K562 (cell line): ENCODE data around the gene RIPK4. TPM values are rescaled to one million over a fixed set of nuclear protein-coding genes. Genes with fewer than 3 reads are reported as not detected.

Experiments
- ATAC-seq: fragments of 200-7000 bp; cut with Tn5 transposase; 3 replicates; pipeline ENCODE4 v1.9.1; 2020; ENCODE audit warnings: moderate library complexity
- BruUV-seq: library from RNA; stranded (reverse); fragments of 400-500 nt; replicated peaks from 2 replicates; lab custom pipeline; 2021; lab: Mats Ljungman, UMichigan
- CTCF ChIA-PET: fragments of 300-600 bp; formaldehyde crosslinking; extraction: SDS; loops from one replicate; lab custom pipeline; 2021; ENCODE audit warnings: low intra/inter-chr PET ratio; lab: Yijun Ruan, JAX
- POLR2A ChIA-PET: fragments of 300-600, 350-650 bp; sonication (Branson Sonifier 250); formaldehyde crosslinking; extraction: SDS; loops from one replicate; lab custom pipeline; 2021; ENCODE audit warnings: antibody characterized with exemption, inconsistent platforms; lab: Yijun Ruan, JAX
- DNase-seq, 4 experiments: peaks; one replicate each; pipeline versions ENCODE4 v3.0.0 to v3.0.0-alpha.2; 2011 to 2018; ENCODE audit warnings: low spot score in 3 of 4, mixed read lengths in 3 of 4; ENCODE audit errors: extremely low read depth in 1 of 4
- FAIRE-seq: peaks from 2 replicates; lab custom pipeline; 2011; peaks lifted over from hg19 to GRCh38; lab: Jason Lieb, UNC
- H2AFZ ChIP-seq: 2 replicates; pipeline ENCODE4 v1.6.0; 2011; ENCODE audit warnings: low read depth, low read length, control low read depth, inconsistent platforms
- H3K27ac ChIP-seq: fragments of 200-600 bp; 3 replicates; pipeline ENCODE4 v1.8.0; 2011; ENCODE audit warnings: low read depth, mild to moderate bottlenecking, control low read depth, inconsistent platforms, low read length, moderate library complexity, mixed read lengths; ENCODE audit errors: extremely low read depth
- H3K27me3 ChIP-seq, 2 experiments: fragments of 300-600 bp in 1 of 2; 2 replicates in 1 of 2; 3 replicates in 1 of 2; pipeline versions ENCODE4 v1.6.0 to v1.8.0; 2011; ENCODE audit warnings: inconsistent platforms in 2 of 2, low read length in 2 of 2, mild to moderate bottlenecking in 1 of 2, mixed read lengths in 1 of 2, moderate library complexity in 1 of 2; ENCODE audit not compliant: control insufficient read depth in 2 of 2, insufficient read depth in 2 of 2
- H3K36me3 ChIP-seq: fragments of 300-600 bp; 3 replicates; pipeline ENCODE4 v1.8.0; 2011; ENCODE audit warnings: mild to moderate bottlenecking, low read length, inconsistent platforms; ENCODE audit not compliant: control insufficient read depth, insufficient read depth
- H3K4me1 ChIP-seq, 2 experiments: fragments of 200-600 bp in 1 of 2; replicated peaks in 1 of 2; 2 replicates in 1 of 2; 3 replicates in 1 of 2; pipeline versions ENCODE4 v1.5.1 to v1.8.0; 2011; ENCODE audit warnings: inconsistent platforms in 2 of 2, low read length in 2 of 2, mild to moderate bottlenecking in 1 of 2, mixed read lengths in 1 of 2, moderate library complexity in 1 of 2; ENCODE audit not compliant: control insufficient read depth in 2 of 2, insufficient read depth in 2 of 2
- H3K4me2 ChIP-seq: 2 replicates; pipeline ENCODE4 v1.6.1; 2011; ENCODE audit warnings: low read length, control low read depth, inconsistent platforms, mixed read lengths; ENCODE audit not compliant: insufficient read depth
- H3K4me3 ChIP-seq: fragments of 200-600 bp; sonication (generic), shearing (Covaris generic); 2 replicates; pipeline ENCODE4 v1.5.1; 2016; ENCODE audit warnings: control low read depth, inconsistent platforms
- H3K79me2 ChIP-seq: fragments of 200-600 bp; 3 replicates; pipeline ENCODE4 v1.8.0; 2011; ENCODE audit warnings: low read length, inconsistent platforms; ENCODE audit not compliant: control insufficient read depth, insufficient read depth
- H3K9ac ChIP-seq, 2 experiments: 2 replicates each; pipeline versions ENCODE4 v1.6.0 to v1.6.1; 2011; ENCODE audit warnings: low read depth in 2 of 2, low read length in 2 of 2, control low read depth in 1 of 2, inconsistent platforms in 1 of 2, mild to moderate bottlenecking in 1 of 2, mixed read lengths in 1 of 2; ENCODE audit not compliant: insufficient read depth in 1 of 2
- H3K9me1 ChIP-seq: one replicate; pipeline ENCODE4 v1.6.0; 2011; ENCODE audit warnings: inconsistent platforms, mild to moderate bottlenecking, low read length, moderate library complexity; ENCODE audit not compliant: control insufficient read depth, insufficient read depth
- H3K9me3 ChIP-seq: replicated peaks from 2 replicates; pipeline ENCODE4 v1.5.1; 2011; ENCODE audit warnings: low read depth, low read length, inconsistent platforms; ENCODE audit not compliant: control insufficient read depth, insufficient read depth
- H4K20me1 ChIP-seq: replicated peaks from 2 replicates; pipeline ENCODE4 v1.6.1; 2011; ENCODE audit warnings: low read length, inconsistent platforms, mixed read lengths; ENCODE audit not compliant: control insufficient read depth, insufficient read depth
- BDP1 ChIP-seq: IDR thresholded peaks from 3 replicates; pipeline ENCODE4 v1.6.1; 2011; ENCODE audit not compliant: insufficient read length, insufficient read depth
- KLF13 ChIP-seq: fragments of 450-650 bp; IDR thresholded peaks from 2 replicates; pipeline ENCODE4 v1.6.1; 2016; ENCODE audit warnings: missing genetic modification characterization, low read depth, mild to moderate bottlenecking, missing compliant biosample characterization, moderate library complexity, borderline replicate concordance
- MAFG ChIP-seq: fragments of 450-650 bp; conservative IDR thresholded peaks from 2 replicates; pipeline ENCODE4 v1.6.1; 2016; ENCODE audit warnings: missing genetic modification characterization, missing compliant biosample characterization
- MBD1 ChIP-seq: fragments of 250-450 bp; sonication (Bioruptor Pico); IDR thresholded peaks from 2 replicates; pipeline ENCODE4 v1.8.0; 2022; ENCODE audit warnings: inconsistent platforms
- PHF21A ChIP-seq: fragments of 450-650 bp; IDR thresholded peaks from 2 replicates; pipeline ENCODE4 v1.6.1; 2017; ENCODE audit warnings: low read depth, borderline replicate concordance
- STAT5A ChIP-seq: IDR thresholded peaks from 2 replicates; pipeline ENCODE4 v1.6.1; 2012; ENCODE audit warnings: low read length, inconsistent platforms, borderline replicate concordance
- TARDBP ChIP-seq: fragments of 450-650 bp; IDR thresholded peaks from 2 replicates; pipeline ENCODE4 v1.6.1; 2016
- TCF15 ChIP-seq: fragments of 250-450 bp; sonication (Bioruptor Pico); IDR thresholded peaks from 2 replicates; pipeline ENCODE4 v1.8.0; 2022; ENCODE audit warnings: moderate library complexity, mild to moderate bottlenecking, inconsistent platforms
- ZBTB11 ChIP-seq, 3 experiments: fragments of 200-800 bp in 1 of 3; fragments of 250-450 bp in 1 of 3; fragments of 450-650 bp in 1 of 3; sonication (Bioruptor Pico) in 1 of 3; sonication (Bioruptor generic) in 1 of 3; formaldehyde crosslinking in 1 of 3; IDR thresholded peaks; 2 replicates each; pipeline versions ENCODE4 v1.6.1 to v1.8.0; 2016 to 2022; ENCODE audit warnings: mild to moderate bottlenecking in 2 of 3, missing genetic modification characterization in 2 of 3, missing compliant biosample characterization in 1 of 3, moderate library complexity in 1 of 3
- ZNF311 ChIP-seq: fragments of 250-450 bp; sonication (Bioruptor Pico); IDR thresholded peaks from 2 replicates; pipeline ENCODE4 v1.4.0; 2020; ENCODE audit warnings: mild to moderate bottlenecking, moderate library complexity
- ZNF717 ChIP-seq: fragments of 250-450 bp; sonication (Bioruptor Pico); IDR thresholded peaks from 2 replicates; pipeline ENCODE4 v1.5.0; 2021
- WGBS: fragments of 100-300 bp; shearing (Covaris generic); methylation state at CpG from one replicate; pipeline ENCODE4 v1.1.6; 2016; ENCODE audit warnings: low coverage, mixed read lengths; ENCODE audit not compliant: insufficient coverage; ENCODE audit errors: missing lambda C conversion rate; 5-methylcytosine and 5-hydroxymethylcytosine counted together
- in situ Hi-C: fragments of 300-500 bp; cut with MboI; formaldehyde crosslinking; loops from 4 replicates; pipeline ENCODE4 v1.15.0; 2018; ENCODE audit warnings: inconsistent platforms, mixed read lengths
- intact Hi-C: fragments of 100-400 bp; cut with micrococcal nuclease; formaldehyde crosslinking; loops from 2 replicates; pipeline ENCODE4 v1.14.2; 2022
- polyA plus RNA-seq, 8 experiments: library from polyadenylated mRNA; depleted of rRNA in 4 of 8; stranded (reverse) in 5 of 8; unstranded in 3 of 8; fragments of >200 nt; fragmentation: Nextera tagmentation in 2 of 8; fragmentation: Illumina TruSeq in 1 of 8; extraction: Ambion mirVana in 2 of 8; extraction: Trizol in 1 of 8; gene quantifications; 2 replicates each; pipeline versions ENCODE4 v1.2.1 to v1.2.3, GENCODE V29; 2011 to 2014; ENCODE audit warnings: inconsistent platforms in 1 of 8, missing spikeins in 1 of 8
- total RNA-seq, 7 experiments: library from RNA; depleted of rRNA in 6 of 7; stranded (reverse); fragments of >200 nt in 6 of 7; fragmentation: Illumina TruSeq in 2 of 7; extraction: Trizol in 2 of 7; gene quantifications; 2 replicates each; pipeline versions ENCODE4 v1.2.1 to v1.2.3, GENCODE V29; 2011 to 2021; ENCODE audit warnings: low replicate concordance in 1 of 7

RIPK4 gene
- total and polyA plus RNA-seq, 9 of the 15 experiments (the other 6 are each of a cell fraction or from before 2014, with no cell fraction given) = not detected

GRCh38 chr21:41770901-41771624 lies 4.2 kb upstream of the RIPK4 start:
- H2AFZ ChIP-seq = no peak overlapping the region
- ATAC-seq = no peak
- peaks cover 0 to 5% of the 10 kb centered on the region in 2 experiments; a peak in 2 of 5 replicates for H3K4me1 ChIP-seq
- ChIA-PET POLR2A (no interaction called here), CTCF (no interaction called here)
- no peak for DNase-seq
- under 1% methylated on average over 14 of the region's 14 CpGs for WGBS
- no peaks in the 10 kb centered on the region for H3K9me1 ChIP-seq
- no peak overlapping the region for H3K4me3 ChIP-seq
- H4K20me1 ChIP-seq = peaks cover 14% of the 10 kb centered on the region; the same call in 1 of the 2 replicates
- H3K9ac ChIP-seq = no peak overlapping the region
- TF ChIP-seq ZNF717 (CRISPR knock-in tag) (no peak), PHF21A (no peak), TARDBP (no peak), MAFG (no peak), TCF15 (no peak), ZNF311 (no peak), MBD1 (CRISPR knock-in tag) (no peak), BDP1 (no peak), STAT5A (no peak), KLF13 (tag) (no peak), ZBTB11 (CRISPR knock-in tag; IDR thresholded peaks at IDR 0.05) (no peak)
- H3K9me3 ChIP-seq = no peaks in the 10 kb centered on the region
- in situ Hi-C loops = no loop called here
- H3K36me3 ChIP-seq = no peaks in the 10 kb centered on the region
- H3K79me2 ChIP-seq = no peaks in the 10 kb centered on the region
- no peak for FAIRE-seq
- BruUV-seq = no TSS peak
- H3K27ac ChIP-seq = no peak overlapping the region
- peaks cover 65 to 67% of the 10 kb centered on the region in 2 experiments for H3K27me3 ChIP-seq
- no peak overlapping the region for H3K4me2 ChIP-seq
- intact Hi-C loops = loop anchor here (10.0 kb wide), 1 partner anchor 486 kb away; no protein-coding TSS in a partner anchor
